HG02938 (cell line): ENCODE results near the gene PLXNA4.

Experiments
- ATAC-seq: cut with Tn5 transposase; IDR thresholded peaks from one replicate; pipeline ENCODE4 v1.9.1; 2021; ENCODE audit warnings: mild to moderate bottlenecking, moderate library complexity; ENCODE audit not compliant: unreplicated experiment

PLXNA4 gene

DNA sequence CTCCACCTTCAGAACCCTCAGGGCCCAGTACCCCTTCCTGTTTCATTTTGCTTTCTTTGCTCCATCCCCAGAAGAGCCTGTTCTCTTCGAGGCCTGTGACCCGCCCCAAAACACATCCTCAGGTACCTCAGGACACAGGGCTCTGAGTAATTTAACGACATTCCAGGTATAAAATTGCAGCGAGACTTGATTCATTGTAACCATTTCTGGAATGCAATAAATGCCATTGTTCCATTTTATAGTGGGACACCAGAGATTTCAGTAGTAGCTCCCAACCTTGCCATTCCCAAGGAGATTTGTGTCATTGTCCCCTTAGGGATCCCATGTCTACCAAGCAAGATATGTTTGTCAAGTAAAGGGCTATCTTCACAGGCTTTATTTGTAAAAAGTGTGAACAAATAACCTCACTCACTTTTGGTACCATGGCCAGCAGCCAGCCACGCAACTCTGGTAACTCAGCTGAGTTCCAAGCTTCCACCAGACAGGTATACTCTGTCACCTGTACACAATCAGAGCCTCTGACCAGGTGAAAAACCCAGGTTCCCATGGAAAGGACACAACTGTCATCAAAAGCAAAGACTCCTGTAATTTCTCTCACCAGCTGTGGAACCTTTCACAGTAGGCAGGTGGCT, 441.3 kb downstream of the PLXNA4 start:
- ATAC-seq, result no peak

DNA sequence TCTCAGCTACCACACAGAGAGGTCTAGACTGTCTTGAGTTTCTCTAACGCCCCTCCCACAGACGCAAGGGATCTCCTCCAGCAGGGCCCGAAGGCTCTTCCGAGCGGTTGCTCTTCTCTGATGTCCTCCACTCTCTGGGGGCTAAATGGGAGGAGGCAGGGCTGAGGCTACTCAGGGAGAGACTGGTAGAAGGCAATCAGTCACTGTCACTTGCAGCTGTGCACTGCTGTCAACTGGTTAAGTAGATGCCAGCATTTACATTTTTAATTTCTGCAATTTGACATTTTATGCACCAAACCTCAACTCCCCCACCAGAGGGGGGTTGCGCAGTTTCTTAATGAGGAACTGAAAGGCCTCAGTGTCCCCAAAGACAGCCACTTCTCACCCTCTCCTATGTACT, 442.8 kb downstream of the PLXNA4 start:
- ATAC-seq, result no peak

DNA sequence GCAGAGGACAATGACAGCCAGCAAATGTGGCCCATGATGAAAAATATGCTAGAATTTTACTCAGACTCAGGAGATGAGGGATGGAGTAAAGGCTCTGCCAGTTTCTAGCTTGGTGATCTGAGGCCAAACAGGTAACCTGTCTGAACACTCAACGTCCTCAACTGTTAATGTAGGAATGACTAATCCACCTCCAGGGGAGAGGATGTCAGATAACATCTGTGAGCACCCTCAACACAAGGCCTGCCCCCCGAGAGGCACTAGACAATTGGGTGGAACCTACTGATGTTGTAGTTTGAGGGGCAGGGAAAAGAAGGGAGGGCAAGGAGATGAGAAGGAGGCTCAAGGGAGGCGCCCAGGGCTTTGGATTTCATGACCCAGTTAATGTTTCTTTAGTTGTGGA, 445.1 kb downstream of the PLXNA4 start:
- no peak for ATAC-seq

DNA sequence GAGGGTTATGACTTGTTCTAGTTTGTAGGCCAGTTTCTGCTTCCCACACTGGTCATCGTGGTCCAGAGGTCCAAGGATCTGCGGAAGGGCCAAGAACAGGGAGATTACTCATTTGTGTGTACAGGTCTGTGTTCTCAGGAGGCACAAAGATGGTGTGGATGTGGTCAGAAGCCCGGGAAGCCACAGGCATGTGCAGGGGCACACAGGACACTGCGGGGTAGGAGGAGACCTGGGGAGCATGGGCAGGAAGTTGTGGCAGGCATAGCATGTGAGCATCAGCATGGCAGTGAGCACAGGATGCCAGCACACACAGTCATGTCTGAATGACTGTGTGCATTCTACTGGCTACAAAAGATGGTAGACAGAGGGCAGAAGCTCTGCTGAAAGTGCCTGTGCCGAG, 445.8 kb downstream of the PLXNA4 start:
- ATAC-seq, result no peak

DNA sequence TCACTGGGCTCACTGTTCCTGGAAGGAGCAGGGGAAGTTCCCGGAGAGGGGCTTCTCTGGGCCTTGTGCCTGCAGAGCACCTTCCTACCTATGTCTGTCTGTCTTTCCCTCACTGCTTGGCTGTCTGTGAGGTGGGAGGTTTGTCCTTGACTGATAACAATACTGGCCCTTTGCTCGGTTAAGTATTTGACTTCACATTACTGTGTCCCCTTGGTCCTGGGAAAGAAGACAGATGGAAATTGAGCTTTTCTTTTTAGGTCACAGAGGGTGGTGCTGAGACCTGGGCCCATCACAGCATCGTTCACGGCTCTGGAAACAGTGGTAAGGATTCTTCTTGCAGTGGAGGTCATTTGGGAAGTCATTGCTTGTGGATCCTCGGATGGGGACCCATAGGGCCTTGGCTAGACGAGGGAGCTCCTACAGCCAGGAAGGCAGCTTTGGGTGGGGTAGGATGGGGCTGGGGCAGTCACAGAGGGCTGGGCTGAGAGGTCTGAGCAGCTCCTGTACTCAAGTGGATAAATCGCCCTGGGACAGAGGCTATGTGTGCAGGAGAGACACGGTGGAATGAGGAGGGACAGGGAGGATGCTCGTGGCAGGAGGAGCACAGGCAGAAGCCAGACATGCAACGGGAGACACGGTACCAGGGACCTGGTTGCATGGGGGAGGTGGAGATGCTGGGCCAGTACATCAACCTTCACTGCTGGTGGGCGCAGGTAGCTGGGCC, 450.2 kb downstream of the PLXNA4 start:
- ATAC-seq, result no peak

- ATAC-seq, result no peak
These were observed 451.2 kb downstream of the PLXNA4 start for GRCh38 chr7:132125096-132125495.

DNA sequence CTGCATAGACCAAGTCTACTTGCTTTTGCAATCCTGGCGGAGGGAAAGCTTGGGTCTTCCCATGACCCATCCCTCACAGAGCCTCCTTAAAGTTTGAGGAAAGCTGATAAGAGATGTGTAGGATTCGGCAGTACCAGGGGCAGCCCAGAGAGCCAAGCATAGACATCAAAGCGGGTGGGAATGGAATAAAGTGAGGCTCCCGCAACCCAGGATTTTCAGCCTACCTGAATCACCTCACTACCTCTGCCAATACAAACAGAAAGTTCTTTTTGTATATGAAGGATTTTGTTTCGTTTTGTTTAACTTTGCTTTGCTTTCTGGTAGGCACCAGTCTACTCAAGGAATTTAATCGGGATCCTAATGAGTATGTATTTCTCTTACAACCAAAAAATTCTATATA, 451.7 kb downstream of the PLXNA4 start:
- no peak for ATAC-seq

DNA sequence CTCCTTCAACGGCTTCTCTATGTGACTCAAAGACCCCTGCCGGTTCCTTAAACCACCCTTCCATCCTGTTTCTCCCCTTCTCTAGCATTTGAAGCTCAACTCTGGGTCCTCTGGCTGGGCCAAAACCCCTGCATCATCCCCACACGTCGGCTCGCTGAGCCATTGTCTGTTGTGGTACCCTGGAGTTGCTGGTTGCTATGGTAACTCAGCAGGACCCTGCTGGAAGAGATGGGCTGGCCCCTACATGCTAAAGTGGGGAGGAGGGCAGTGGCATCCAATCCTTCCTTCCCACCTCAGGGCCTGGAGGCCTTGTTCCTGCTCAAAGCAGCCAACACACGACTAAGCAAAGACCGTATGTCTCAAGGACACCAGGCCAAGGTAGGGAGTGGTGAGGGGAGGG, 452.5 kb downstream of the PLXNA4 start:
- ATAC-seq, result no peak

DNA sequence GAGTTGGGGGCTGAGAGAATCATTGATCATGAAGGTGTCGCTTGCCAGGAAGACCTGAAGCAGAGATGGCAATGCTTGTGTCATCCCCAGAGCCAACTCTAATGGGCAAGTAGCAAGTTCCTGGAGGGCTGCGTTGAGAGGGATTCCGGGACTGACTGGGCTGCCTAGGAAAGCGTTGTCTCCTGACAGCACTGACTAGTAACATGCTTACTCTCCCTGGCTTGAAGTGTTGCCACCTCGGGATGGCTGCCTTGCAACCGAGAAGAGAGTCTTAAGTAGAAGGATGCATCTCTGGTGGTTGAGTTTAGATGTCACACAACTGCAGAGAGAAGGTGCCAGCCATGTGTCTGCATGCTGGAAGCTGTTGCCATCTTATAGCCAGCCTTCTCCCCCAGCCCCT, 453.4 kb downstream of the PLXNA4 start:
- ATAC-seq, result no peak

DNA sequence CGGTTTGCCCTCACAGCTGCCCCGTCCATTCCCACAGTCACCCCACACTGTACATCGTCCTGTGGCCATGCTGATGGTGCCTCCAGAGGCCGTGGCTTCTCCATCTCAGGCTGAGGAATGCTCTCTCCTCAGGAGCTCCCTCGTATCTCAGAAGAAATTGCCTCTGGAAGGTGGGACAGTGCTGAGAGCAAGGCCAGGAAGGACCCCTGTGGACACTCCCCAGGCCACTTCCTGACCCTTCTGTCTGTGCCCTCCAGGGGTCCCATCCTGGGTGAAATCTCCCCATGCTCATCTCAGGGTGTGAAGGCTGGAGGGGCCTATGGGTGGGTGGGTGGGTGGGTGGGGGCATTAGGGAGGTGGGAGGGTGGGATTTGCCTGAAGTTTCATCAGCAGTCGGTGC, 454.3 kb downstream of the PLXNA4 start:
- ATAC-seq, result no peak

- no peak for ATAC-seq
These were observed 457.6 kb downstream of the PLXNA4 start for GRCh38 chr7:132118641-132119040.

- no peak for ATAC-seq
These were observed 458.6 kb downstream of the PLXNA4 start for GRCh38 chr7:132117636-132118035.

DNA sequence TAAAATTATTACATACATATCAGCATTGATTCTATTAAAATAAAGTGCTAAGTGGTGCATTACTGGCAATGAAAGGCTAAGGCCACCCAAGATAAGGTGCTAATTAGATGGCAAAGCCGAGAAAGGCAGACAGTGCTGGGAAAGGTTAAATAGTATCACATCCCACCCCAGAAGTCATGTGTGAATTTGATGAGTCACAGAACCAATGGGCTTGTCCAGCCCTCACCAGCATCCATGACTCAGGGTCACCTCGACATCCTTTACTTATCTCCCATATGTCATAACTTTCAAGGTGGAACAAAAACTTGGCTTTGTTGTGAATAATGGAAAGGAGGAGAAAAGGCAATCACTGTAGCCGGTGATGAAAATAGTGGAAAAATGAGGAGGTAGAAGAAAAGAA, 459.1 kb downstream of the PLXNA4 start:
- ATAC-seq, result no peak

- ATAC-seq, result no peak
These were observed 459.9 kb downstream of the PLXNA4 start for GRCh38 chr7:132116369-132116768.

DNA sequence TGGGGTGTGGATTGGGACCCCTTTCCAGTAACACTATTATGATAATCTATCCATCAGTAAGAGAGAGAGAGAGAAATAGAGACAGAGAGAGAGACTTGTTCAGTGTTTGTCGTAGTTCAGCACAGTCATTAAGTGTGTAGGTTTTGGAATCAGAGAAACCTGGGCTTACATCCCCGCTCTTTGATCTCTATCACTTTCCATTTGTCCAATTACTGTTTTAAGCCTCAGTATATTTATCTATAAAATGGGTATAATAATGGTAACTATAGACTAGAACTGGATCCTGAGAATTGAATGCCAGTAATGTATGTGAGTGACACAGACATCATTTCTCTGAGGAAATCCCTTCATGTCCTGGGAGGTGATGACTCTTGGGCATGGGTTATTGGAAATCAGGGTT, 460.5 kb downstream of the PLXNA4 start:
- ATAC-seq, result no peak

DNA sequence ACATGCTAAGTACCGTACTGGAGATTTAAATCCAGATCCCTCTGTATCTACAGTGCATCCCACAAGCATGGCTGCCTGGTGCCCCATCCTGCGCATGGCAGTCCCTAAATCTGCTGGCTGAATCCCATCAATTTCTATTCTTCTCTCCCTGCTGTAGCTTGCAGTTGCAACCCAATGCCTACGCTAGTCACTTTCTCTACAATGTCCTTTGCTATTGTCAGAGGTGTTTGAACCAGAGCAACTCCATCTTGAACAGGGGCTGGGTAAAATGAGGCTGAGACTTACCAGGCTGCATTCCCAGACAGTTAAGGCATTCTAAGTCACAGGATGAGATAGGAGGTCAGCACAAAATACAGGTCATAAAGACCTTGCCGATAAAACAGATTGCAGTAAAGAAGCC, 461.2 kb downstream of the PLXNA4 start:
- no peak for ATAC-seq

DNA sequence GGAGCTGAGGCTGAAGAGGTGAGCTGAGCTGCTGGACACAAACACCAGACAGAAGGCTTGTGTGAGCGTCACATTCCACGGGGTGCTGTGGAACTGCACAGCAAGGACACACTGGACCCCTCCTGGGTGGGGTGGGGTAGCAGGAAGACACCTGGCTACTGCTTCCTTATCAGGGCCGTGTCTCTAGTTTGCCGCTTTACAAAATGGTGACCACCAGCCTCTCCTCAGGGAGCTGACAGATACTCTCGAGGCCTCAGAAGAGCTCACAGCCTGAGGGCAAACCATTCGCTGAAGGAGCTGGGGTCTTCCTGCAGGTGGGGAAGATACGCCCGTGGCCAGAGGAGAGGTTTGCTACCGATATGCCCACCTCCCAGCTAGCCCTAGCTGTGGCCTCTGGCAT, 461.9 kb downstream of the PLXNA4 start:
- ATAC-seq, result no peak

DNA sequence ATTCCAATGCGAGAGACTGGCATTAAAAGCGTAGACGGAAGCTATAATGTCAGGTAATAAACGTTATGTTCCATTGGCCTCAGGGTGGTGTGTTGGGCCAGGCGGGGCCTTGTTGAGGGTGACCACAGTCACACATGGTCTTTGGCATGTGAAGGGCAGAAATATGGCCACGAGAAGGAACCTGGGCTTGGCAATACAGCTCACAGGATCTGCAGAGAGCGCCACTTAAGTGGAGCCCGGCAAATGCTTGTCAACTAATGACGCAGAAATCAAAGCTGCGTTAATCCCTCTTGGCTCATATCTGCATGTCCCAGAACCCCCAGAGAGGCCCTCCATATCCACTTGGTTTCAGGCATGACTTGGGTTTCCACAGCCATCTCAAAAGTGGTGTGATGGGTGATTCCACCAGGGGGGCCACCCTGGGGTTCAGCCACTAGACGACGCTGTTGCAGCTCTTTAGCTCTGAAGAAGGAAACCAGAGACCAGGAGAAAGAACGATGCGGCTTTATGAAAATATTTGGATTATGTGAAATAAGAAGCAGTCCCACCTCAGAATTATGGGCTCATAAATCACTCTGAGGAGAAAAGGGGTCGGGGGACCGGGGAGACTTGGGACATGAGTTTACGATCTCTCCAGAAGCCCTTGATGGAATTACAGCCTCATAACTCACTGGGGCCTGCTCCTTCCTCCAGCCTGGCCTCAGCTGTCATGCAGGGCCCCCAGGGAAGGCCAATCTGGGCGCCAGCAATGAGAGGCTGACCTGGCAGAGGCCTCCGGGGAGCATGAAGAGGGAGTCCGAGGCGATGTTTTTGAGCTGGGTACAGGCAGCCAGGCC, 462.5 kb downstream of the PLXNA4 start:
- no peak for ATAC-seq

DNA sequence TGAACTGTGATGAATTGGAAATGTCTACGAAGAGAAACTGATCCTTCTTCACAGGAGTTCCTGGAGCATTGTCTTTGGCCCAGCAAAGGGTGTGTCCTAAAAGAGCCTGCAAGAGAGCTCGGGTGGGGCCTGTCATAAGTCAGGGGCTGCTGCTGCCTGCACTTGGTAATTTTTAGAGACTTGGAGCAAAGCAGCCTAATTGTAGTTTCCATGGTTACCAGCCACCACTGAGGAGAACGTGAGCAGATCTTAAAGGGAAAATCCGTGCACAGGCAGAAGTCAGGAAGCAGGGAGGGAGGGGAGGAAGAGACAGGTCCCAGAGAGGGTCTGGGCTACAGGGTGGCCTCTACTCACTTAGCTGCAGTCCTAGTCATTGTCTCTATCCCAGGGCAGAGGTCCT, 463.6 kb downstream of the PLXNA4 start:
- no peak for ATAC-seq

DNA sequence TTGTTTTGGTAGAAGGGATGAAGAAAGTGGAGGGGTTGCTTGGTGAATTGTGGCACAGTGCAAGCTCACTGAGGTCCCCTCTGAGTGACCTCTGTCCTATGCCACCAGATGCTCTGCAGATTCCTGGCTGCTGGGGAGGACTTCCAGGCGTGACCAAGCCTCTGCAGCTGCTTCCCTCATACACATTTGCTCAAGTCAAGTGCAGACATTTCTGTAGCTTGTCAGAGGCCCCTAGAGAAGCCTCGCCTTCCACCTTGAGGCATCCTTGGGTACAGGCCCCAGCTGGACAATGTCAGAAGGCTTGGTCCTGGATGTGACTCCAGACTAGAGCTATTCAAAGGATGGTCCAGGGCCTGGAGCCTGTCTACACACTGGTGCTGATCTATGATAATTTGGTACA, 464.2 kb downstream of the PLXNA4 start:
- ATAC-seq, result no peak

GRCh38 chr7:132110692-132111091, 465.6 kb downstream of the PLXNA4 start:
- no peak for ATAC-seq

DNA sequence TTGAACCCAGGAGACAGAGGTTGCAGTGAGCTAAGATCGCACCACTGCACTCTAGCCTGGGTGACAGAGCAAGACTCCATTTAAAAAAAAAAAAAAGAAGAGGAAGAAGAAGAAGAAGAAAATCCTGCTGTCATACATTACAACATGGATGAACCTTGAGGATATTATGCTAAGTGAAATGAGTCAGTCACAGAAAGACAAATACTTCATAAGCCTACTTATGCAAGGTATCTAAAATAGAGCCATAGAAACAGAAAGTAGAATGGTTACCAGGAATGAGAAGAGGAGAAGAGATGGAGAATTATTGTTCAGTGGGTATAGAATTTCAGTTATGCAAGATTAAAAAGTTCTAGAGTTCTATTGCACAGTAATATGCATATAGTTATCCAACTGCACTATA, 466.5 kb downstream of the PLXNA4 start:
- no peak for ATAC-seq
